OCI-LY7 (cell line): ENCODE measurements around the gene GLUL. TPM values are rescaled to one million over a fixed set of nuclear protein-coding genes. Genes with fewer than 3 reads are reported as not detected.

ENCODE experiments used
- BruUV-seq: library from RNA; stranded (reverse); fragments of 400-500 nt; replicated peaks from 2 replicates; lab custom pipeline; 2021; lab: Mats Ljungman, UMichigan
- CTCF ChIA-PET: fragments of 300-600 bp; sonication (Branson Sonifier 250); formaldehyde crosslinking; loops from one replicate; lab custom pipeline; 2022; ENCODE audit warnings: antibody characterized with exemption; ENCODE audit not compliant: unreplicated experiment; lab: Charles Lee
- POLR2A ChIA-PET: fragments of 300-600 bp; sonication (Branson Sonifier 250); formaldehyde crosslinking; loops from one replicate; lab custom pipeline; 2022; ENCODE audit warnings: antibody characterized with exemption; lab: Charles Lee
- DNase-seq: peaks from one replicate; pipeline ENCODE4 v3.0.0-alpha.2; 2015; ENCODE audit warnings: low spot score
- H2AFZ ChIP-seq: fragments of 200-600 bp; sonication (generic), shearing (Covaris generic); 2 replicates; pipeline ENCODE4 v1.6.1; 2014; ENCODE audit warnings: mild to moderate bottlenecking, antibody characterized with exemption, low read length, moderate library complexity
- H3K27ac ChIP-seq: fragments of 200-600 bp; sonication (generic); 2 replicates; pipeline ENCODE4 v1.5.1; 2014; ENCODE audit warnings: mixed run types, low read depth, mild to moderate bottlenecking, moderate library complexity, low read length, inconsistent platforms; ENCODE audit not compliant: poor library complexity, severe bottlenecking
- H3K36me3 ChIP-seq: fragments of 200-600 bp; sonication (generic); 2 replicates; pipeline ENCODE4 v1.6.1; 2014; ENCODE audit warnings: mild to moderate bottlenecking, antibody characterized with exemption, low read length, moderate library complexity, mixed read lengths; ENCODE audit not compliant: insufficient read depth
- H3K4me1 ChIP-seq: fragments of 200-600 bp; sonication (generic); 2 replicates; pipeline ENCODE4 v1.5.1; 2014; ENCODE audit warnings: mild to moderate bottlenecking, low read length; ENCODE audit not compliant: insufficient read depth, poor library complexity, severe bottlenecking
- H3K4me2 ChIP-seq: fragments of 200-600 bp; sonication (generic); 2 replicates; pipeline ENCODE4 v1.6.1; 2014; ENCODE audit warnings: mild to moderate bottlenecking, low read length
- H3K4me3 ChIP-seq: fragments of 200-600 bp; sonication (generic); 2 replicates; pipeline ENCODE4 v1.5.1; 2014; ENCODE audit warnings: mild to moderate bottlenecking, low read depth, low read length; ENCODE audit not compliant: poor library complexity, severe bottlenecking
- H3K79me2 ChIP-seq: fragments of 200-600 bp; sonication (generic); 2 replicates; pipeline ENCODE4 v1.6.1; 2016; ENCODE audit warnings: low read depth, mild to moderate bottlenecking, low read length, moderate library complexity, mixed read lengths; ENCODE audit not compliant: insufficient read depth
- H3K9me2 ChIP-seq: fragments of 200-600 bp; sonication (generic); 2 replicates; pipeline ENCODE4 v1.6.1; 2016; ENCODE audit warnings: mild to moderate bottlenecking, low read length, mixed read lengths; ENCODE audit not compliant: insufficient read depth
- H3K9me3 ChIP-seq: fragments of 200-600 bp; sonication (generic); 2 replicates; pipeline ENCODE4 v1.6.1; 2014; ENCODE audit warnings: mild to moderate bottlenecking, mixed run types, low read length, mixed read lengths
- H4K20me1 ChIP-seq: fragments of 200-600 bp; sonication (generic); 2 replicates; pipeline ENCODE4 v1.6.1; 2014; ENCODE audit warnings: mild to moderate bottlenecking, antibody characterized with exemption, low read length, moderate library complexity, mixed read lengths; ENCODE audit not compliant: insufficient read depth
- CTCF ChIP-seq: fragments of 200-600 bp; sonication (generic); conservative IDR thresholded peaks from 2 replicates; pipeline ENCODE4 v1.5.1; 2014; ENCODE audit warnings: mild to moderate bottlenecking, antibody characterized with exemption, low read length, moderate library complexity, mixed read lengths
- EZH2phosphoT487 ChIP-seq: fragments of 200-600 bp; sonication (generic); IDR thresholded peaks from 2 replicates; pipeline ENCODE4 v1.6.1; 2018; ENCODE audit warnings: low read depth, borderline replicate concordance, mild to moderate bottlenecking, mixed run types, antibody characterized with exemption, low read length, moderate library complexity, mixed read lengths
- intact Hi-C: fragments of 100-400 bp; cut with micrococcal nuclease; formaldehyde crosslinking; loops from one replicate; pipeline ENCODE4 v1.10.0; 2022; ENCODE audit not compliant: unreplicated experiment
- total RNA-seq, 2 experiments: library from RNA; depleted of rRNA in 1 of 2; stranded (reverse); fragments of >200 nt in 1 of 2; shearing (Covaris generic) in 1 of 2; gene quantifications; 2 replicates each; pipeline ENCODE4 v1.2.3, GENCODE V29; 2014 to 2022

The GLUL gene
- total RNA-seq, 2 experiments from 2014 or later, result not detected

- BruUV-seq, result no TSS peak
- Histone ChIP-seq H3K4me2 (no peak overlapping the region), H2AFZ (no peak overlapping the region), H3K4me3 (no peak overlapping the region), H3K27ac (no peak overlapping the region), H3K79me2 (no peaks in the 10 kb centered on the region), H3K9me2 (no peaks in the 10 kb centered on the region), H3K36me3 (no peaks in the 10 kb centered on the region), H3K9me3 (no peaks in the 10 kb centered on the region), H4K20me1 (no peaks in the 10 kb centered on the region), H3K4me1 (no peaks in the 10 kb centered on the region)
- TF ChIP-seq CTCF (no peak), EZH2phosphoT487 (no peak)
- ChIA-PET CTCF (no interaction called here), POLR2A (interaction anchor here (0.5 kb wide), 1 partner anchor 495 kb away, joined by 3 read pairs; no protein-coding TSS in a partner anchor)
- no peak for DNase-seq
- intact Hi-C loops, result no loop called here
These were observed 36.5 kb upstream of the GLUL start for GRCh38 chr1:182428043-182428442.

GRCh38 chr1:182426442-182427430, 35.1 kb upstream of the GLUL start:
- no peak for DNase-seq
- no peak for TF ChIP-seq CTCF
- no peak for TF ChIP-seq EZH2phosphoT487
- CTCF ChIA-PET, result no interaction called here
- Histone ChIP-seq H3K79me2 (no peaks in the 10 kb centered on the region), H3K9me3 (no peaks in the 10 kb centered on the region), H3K4me2 (no peak overlapping the region), H3K27ac (no peak overlapping the region), H3K36me3 (no peaks in the 10 kb centered on the region), H4K20me1 (no peaks in the 10 kb centered on the region), H3K4me1 (no peaks in the 10 kb centered on the region), H2AFZ (no peak overlapping the region), H3K4me3 (no peak overlapping the region), H3K9me2 (no peaks in the 10 kb centered on the region)
- intact Hi-C loops, result no loop called here
- POLR2A ChIA-PET, result no interaction called here
- BruUV-seq, result no TSS peak

- no peak for DNase-seq
- Histone ChIP-seq H3K36me3 (no peaks in the 10 kb centered on the region), H4K20me1 (no peaks in the 10 kb centered on the region), H2AFZ (no peak overlapping the region), H3K9me3 (no peaks in the 10 kb centered on the region), H3K4me3 (no peak overlapping the region), H3K9me2 (no peaks in the 10 kb centered on the region), H3K27ac (no peak overlapping the region), H3K4me2 (no peak overlapping the region), H3K4me1 (no peaks in the 10 kb centered on the region), H3K79me2 (no peaks in the 10 kb centered on the region)
- no peak for TF ChIP-seq CTCF
- no peak for TF ChIP-seq EZH2phosphoT487
- ChIA-PET POLR2A (interaction anchor here (0.6 kb wide), 1 partner anchor 7 kb away, joined by 5 read pairs; no protein-coding TSS in a partner anchor), CTCF (no interaction called here)
- BruUV-seq, result no TSS peak
- intact Hi-C loops, result no loop called here
These were observed 24.2 kb upstream of the GLUL start for GRCh38 chr1:182415789-182416188.
